ENCODE data around the gene GNA15. TPM values are rescaled to one million over a fixed set of nuclear protein-coding genes. Genes with fewer than 3 reads are reported as not detected.

GNA15 gene
- total and polyA plus RNA-seq, 2 of the 8 experiments (the other 6 are each of a cell fraction or from before 2014, with no cell fraction given): 0.26 to 0.45 TPM

- TF ChIP-seq E2F6 (IDR thresholded peaks at IDR 0.05) (no peak), MAX (IDR thresholded peaks at IDR 0.05) (no peak), EP300 (IDR thresholded peaks at IDR 0.05; ENCODE audit: borderline replicate concordance in 1 of 2, low read depth in 2 of 2, low read length in 2 of 2) (no peak), HDAC2 (IDR thresholded peaks at IDR 0.05; ENCODE audit: borderline replicate concordance in 1 of 2, low read depth in 2 of 2, low read length in 2 of 2) (no peak), POLR2AphosphoS5 (IDR thresholded peaks at IDR 0.05; ENCODE audit: low read depth, low read length) (no peak), SP4 (IDR thresholded peaks at IDR 0.05; ENCODE audit: low read length) (no peak), CHD2 (IDR thresholded peaks at IDR 0.05; ENCODE audit: low read length) (no peak)
These were observed 12.6 kb upstream of the GNA15 start (continued) for GRCh38 chr19:3123088-3123721.
